Upper lobe of right lung (tissue), 1 donor: ENCODE measurements around the gene CCDC136. TPM values are rescaled to one million over a fixed set of nuclear protein-coding genes. Genes with fewer than 3 reads are reported as not detected.

Experiments used
- ATAC-seq: fragments of 200-7000 bp; cut with Tn5 transposase; one replicate; pipeline ENCODE4 v1.9.1; 2020; ENCODE audit warnings: mild to moderate bottlenecking, moderate library complexity
- DNase-seq: peaks from one replicate; pipeline ENCODE4 v3.0.0-alpha.2; 2020
- H3K27ac ChIP-seq: fragments of 200-600 bp; one replicate; pipeline ENCODE4 v1.8.0; 2022
- H3K27me3 ChIP-seq: fragments of 200-600 bp; one replicate; pipeline ENCODE4 v1.8.0; 2022; ENCODE audit warnings: mild to moderate bottlenecking
- H3K36me3 ChIP-seq: fragments of 200-600 bp; one replicate; pipeline ENCODE4 v1.8.0; 2022
- H3K4me1 ChIP-seq: fragments of 200-600 bp; one replicate; pipeline ENCODE4 v1.8.0; 2022
- H3K4me3 ChIP-seq: fragments of 200-600 bp; one replicate; pipeline ENCODE4 v1.8.0; 2022; ENCODE audit warnings: mild to moderate bottlenecking
- H3K9me3 ChIP-seq: fragments of 200-600 bp; one replicate; pipeline ENCODE4 v1.8.0; 2022
- CTCF ChIP-seq: fragments of 200-600 bp; IDR thresholded peaks from one replicate; pipeline ENCODE4 v1.8.0; 2022; ENCODE audit warnings: antibody characterized with exemption
- intact Hi-C: fragments of 100-400 bp; cut with DNase I; formaldehyde crosslinking; loops from one replicate; pipeline ENCODE4 v1.11.0; 2022
- total RNA-seq: library from RNA; stranded (reverse); fragmentation: NEBNext Ultra II Directional; extraction: Animal tissue kit (Norgen Biotek cat#: 25700); gene quantifications from one replicate; pipeline ENCODE4 v1.2.1, GENCODE V29; 2021
- donor health status: DM: no; HTN: yes; CAD: no; lungs with severe emphysema.

Gene CCDC136
- total RNA-seq, 1 donor from 2014 or later, result 3.1 TPM

- Histone ChIP-seq H3K36me3 (no peaks in the 10 kb centered on the region), H3K27me3 (peaks cover 42% of the 10 kb centered on the region), H3K4me1 (peaks cover 25% of the 10 kb centered on the region), H3K9me3 (no peaks in the 10 kb centered on the region), H3K4me3 (peak overlapping the region; percentile 52), H3K27ac (no peak overlapping the region)
- intact Hi-C loops, result no loop called here
- TF ChIP-seq CTCF, result no peak
- ATAC-seq (peak; percentile 2), DNase-seq (no peak)
These were observed 39.6 kb downstream of the CCDC136 start for GRCh38 chr7:128831178-128831993.

- no peak overlapping the region for H3K27ac ChIP-seq
- peaks cover 25% of the 10 kb centered on the region for H3K4me1 ChIP-seq
- ATAC-seq, result no peak
- TF ChIP-seq CTCF, result no peak
- no peaks in the 10 kb centered on the region for H3K36me3 ChIP-seq
- DNase-seq, result peak; percentile 60
- H3K9me3 ChIP-seq, result no peaks in the 10 kb centered on the region
- peak overlapping the region; percentile 52 for H3K4me3 ChIP-seq
- intact Hi-C loops, result no loop called here
- H3K27me3 ChIP-seq, result peaks cover 42% of the 10 kb centered on the region
These were observed 40.5 kb downstream of the CCDC136 start for GRCh38 chr7:128831994-128832879.

- H3K4me1 ChIP-seq, result peaks cover 25% of the 10 kb centered on the region
- TF ChIP-seq CTCF, result no peak
- ATAC-seq, result no peak
- H3K36me3 ChIP-seq, result no peaks in the 10 kb centered on the region
- H3K27ac ChIP-seq, result no peak overlapping the region
- DNase-seq, result no peak
- no peaks in the 10 kb centered on the region for H3K9me3 ChIP-seq
- H3K27me3 ChIP-seq, result peaks cover 42% of the 10 kb centered on the region
- no peak overlapping the region for H3K4me3 ChIP-seq
- intact Hi-C loops, result no loop called here
These were observed 41.0 kb downstream of the CCDC136 start for GRCh38 chr7:128832880-128833147.

GRCh38 chr7:128833148-128833945, 41.6 kb downstream of the CCDC136 start:
- intact Hi-C loops, result no loop called here
- TF ChIP-seq CTCF, result no peak
- Histone ChIP-seq H3K9me3 (no peaks in the 10 kb centered on the region), H3K4me1 (peaks cover 25% of the 10 kb centered on the region), H3K36me3 (no peaks in the 10 kb centered on the region), H3K27ac (no peak overlapping the region), H3K4me3 (no peak overlapping the region), H3K27me3 (peaks cover 42% of the 10 kb centered on the region)
- DNase-seq (no peak), ATAC-seq (no peak)

- Histone ChIP-seq H3K27me3 (peaks cover 37% of the 10 kb centered on the region), H3K36me3 (no peaks in the 10 kb centered on the region), H3K9me3 (no peaks in the 10 kb centered on the region), H3K4me1 (peaks cover 25% of the 10 kb centered on the region), H3K27ac (no peak overlapping the region), H3K4me3 (no peak overlapping the region)
- no peak for TF ChIP-seq CTCF
- DNase-seq (no peak), ATAC-seq (no peak)
- intact Hi-C loops, result no loop called here
These were observed 42.2 kb downstream of the CCDC136 start for GRCh38 chr7:128833946-128834325.
